COR-L47 (cell line): ENCODE data around the gene GGT5.

Experiments
- DNase-seq: peaks from one replicate; lab custom pipeline; 2025; lab: John Stamatoyannopoulos, UW

Gene GGT5

GRCh38 chr22:24181996-24182899 lies 62.6 kb downstream of the GGT5 start:
- DNase-seq = no peak

GRCh38 chr22:24181088-24181995 lies 63.5 kb downstream of the GGT5 start, which contains the start of gene SUSD2:
Gene SUSD2 (plus strand): TSS chr22:24181487. CDS start chr22:24181520, 33 bp downstream.
- DNase-seq = no peak

GRCh38 chr22:24180316-24181087 lies 64.4 kb downstream of the GGT5 start:
- no peak for DNase-seq

- no peak for DNase-seq
Measured at GRCh38 chr22:24179478-24180210, 65.2 kb downstream of the GGT5 start.

- DNase-seq = no peak
Measured at GRCh38 chr22:24178502-24179440, 66.1 kb downstream of the GGT5 start.

GRCh38 chr22:24178021-24178431 lies 66.9 kb downstream of the GGT5 start:
- no peak for DNase-seq

GRCh38 chr22:24177456-24177855 lies 67.4 kb downstream of the GGT5 start:
- no peak for DNase-seq

- DNase-seq = no peak
Measured at GRCh38 chr22:24177045-24177444, 67.8 kb downstream of the GGT5 start.

- DNase-seq = no peak
Measured at GRCh38 chr22:24176630-24177029, 68.3 kb downstream of the GGT5 start.

GRCh38 chr22:24176040-24176439 lies 68.8 kb downstream of the GGT5 start:
- no peak for DNase-seq

GRCh38 chr22:24175160-24175808 lies 69.6 kb downstream of the GGT5 start:
- DNase-seq = peak; percentile 46

GRCh38 chr22:24171822-24172221 lies 73.1 kb downstream of the GGT5 start:
- DNase-seq = no peak

GRCh38 chr22:24170632-24171031 lies 74.2 kb downstream of the GGT5 start:
- DNase-seq = no peak

- peak; percentile 67 for DNase-seq
Measured at GRCh38 chr22:24170188-24170587, 74.7 kb downstream of the GGT5 start.
